MM.1S (cell line): Measurements from ENCODE around the gene LOXL4.

ENCODE experiments used
- DNase-seq: peaks from one replicate; pipeline ENCODE4 v3.0.0-alpha.2; 2015
- H2AFZ ChIP-seq: fragments of 300-600 bp; sonication (generic); 2 replicates; pipeline ENCODE4 v1.6.0; 2016; ENCODE audit warnings: antibody characterized with exemption, low read length
- H3F3A ChIP-seq: fragments of 300-600 bp; sonication (generic); 2 replicates; pipeline ENCODE4 v1.6.1; 2016; ENCODE audit warnings: mild to moderate bottlenecking, antibody characterized with exemption, low read length, moderate library complexity, mixed read lengths; ENCODE audit not compliant: insufficient read depth
- H3K27ac ChIP-seq: fragments of 300-600 bp; sonication (generic); 2 replicates; pipeline ENCODE4 v1.5.1; 2016; ENCODE audit warnings: mild to moderate bottlenecking, low read length
- H3K27me3 ChIP-seq: fragments of 300-600 bp; sonication (generic); replicated peaks from 2 replicates; pipeline ENCODE4 v1.6.0; 2016; ENCODE audit warnings: low read length; ENCODE audit not compliant: insufficient read depth
- H3K36me3 ChIP-seq: fragments of 300-600 bp; sonication (generic); replicated peaks from 2 replicates; pipeline ENCODE4 v1.6.1; 2016; ENCODE audit warnings: mild to moderate bottlenecking, low read length, mixed read lengths; ENCODE audit not compliant: insufficient read depth
- H3K4me1 ChIP-seq: fragments of 300-600 bp; sonication (generic); 2 replicates; pipeline ENCODE4 v1.6.1; 2016; ENCODE audit warnings: low read length, mixed read lengths
- H3K4me2 ChIP-seq: fragments of 300-600 bp; sonication (generic); 2 replicates; pipeline ENCODE4 v1.6.0; 2016; ENCODE audit warnings: low read depth, low read length
- H3K4me3 ChIP-seq: fragments of 300-600 bp; sonication (generic); 2 replicates; pipeline ENCODE4 v1.5.1; 2016; ENCODE audit warnings: low read length, mixed read lengths
- H3K79me2 ChIP-seq: fragments of 300-600 bp; sonication (generic); 2 replicates; pipeline ENCODE4 v1.6.1; 2016; ENCODE audit warnings: mixed run types, low read length, mixed read lengths
- H3K9ac ChIP-seq: fragments of 300-600 bp; sonication (generic); 2 replicates; pipeline ENCODE4 v1.6.1; 2016; ENCODE audit warnings: low read length, mixed read lengths
- H3K9me2 ChIP-seq: fragments of 300-600 bp; sonication (generic); replicated peaks from 2 replicates; pipeline ENCODE4 v1.6.1; 2016; ENCODE audit warnings: mild to moderate bottlenecking, low read length, mixed read lengths; ENCODE audit not compliant: insufficient read depth
- H3K9me3 ChIP-seq: fragments of 300-600 bp; sonication (generic); replicated peaks from 2 replicates; pipeline ENCODE4 v1.6.1; 2016; ENCODE audit warnings: mild to moderate bottlenecking, low read length, mixed read lengths; ENCODE audit not compliant: insufficient read depth
- H4K20me1 ChIP-seq: fragments of 300-600 bp; sonication (generic); 2 replicates; pipeline ENCODE4 v1.6.1; 2016; ENCODE audit warnings: mild to moderate bottlenecking, low read length, moderate library complexity, mixed read lengths; ENCODE audit not compliant: insufficient read depth
- CTCF ChIP-seq: fragments of 300-600 bp; sonication (generic); IDR thresholded peaks from 2 replicates; pipeline ENCODE4 v1.5.1; 2016; ENCODE audit warnings: antibody characterized with exemption, low read length, mixed read lengths
- EZH2 ChIP-seq: fragments of 300-600 bp; sonication (generic); optimal IDR thresholded peaks from 2 replicates; pipeline ENCODE3; 2017; ENCODE audit warnings: low read depth, mild to moderate bottlenecking, antibody characterized with exemption, low read length, mixed read lengths
- EZH2phosphoT487 ChIP-seq: fragments of 300-600 bp; sonication (generic); IDR thresholded peaks from 2 replicates; pipeline ENCODE4 v1.6.1; 2018; ENCODE audit warnings: antibody characterized with exemption, low read length

The LOXL4 gene

GRCh38 chr10:98260350-98260749 is 7.6 kb downstream of the LOXL4 start:
- Histone ChIP-seq H3K4me3 (no peak overlapping the region), H3K27ac (no peak overlapping the region), H2AFZ (no peak overlapping the region), H3K27me3 (no peaks in the 10 kb centered on the region), H3K36me3 (no peaks in the 10 kb centered on the region), H3K9me3 (no peaks in the 10 kb centered on the region), H3K4me1 (peaks cover 42% of the 10 kb centered on the region), H3K9ac (no peak overlapping the region), H4K20me1 (no peaks in the 10 kb centered on the region), H3K4me2 (no peak overlapping the region), H3F3A (peaks cover under 1% of the 10 kb centered on the region; the same call in 1 of the 2 replicates), H3K79me2 (no peaks in the 10 kb centered on the region), H3K9me2 (no peaks in the 10 kb centered on the region)
- no peak for DNase-seq
- TF ChIP-seq EZH2 = no peak
- TF ChIP-seq EZH2phosphoT487 = no peak
- TF ChIP-seq CTCF = no peak

DNA sequence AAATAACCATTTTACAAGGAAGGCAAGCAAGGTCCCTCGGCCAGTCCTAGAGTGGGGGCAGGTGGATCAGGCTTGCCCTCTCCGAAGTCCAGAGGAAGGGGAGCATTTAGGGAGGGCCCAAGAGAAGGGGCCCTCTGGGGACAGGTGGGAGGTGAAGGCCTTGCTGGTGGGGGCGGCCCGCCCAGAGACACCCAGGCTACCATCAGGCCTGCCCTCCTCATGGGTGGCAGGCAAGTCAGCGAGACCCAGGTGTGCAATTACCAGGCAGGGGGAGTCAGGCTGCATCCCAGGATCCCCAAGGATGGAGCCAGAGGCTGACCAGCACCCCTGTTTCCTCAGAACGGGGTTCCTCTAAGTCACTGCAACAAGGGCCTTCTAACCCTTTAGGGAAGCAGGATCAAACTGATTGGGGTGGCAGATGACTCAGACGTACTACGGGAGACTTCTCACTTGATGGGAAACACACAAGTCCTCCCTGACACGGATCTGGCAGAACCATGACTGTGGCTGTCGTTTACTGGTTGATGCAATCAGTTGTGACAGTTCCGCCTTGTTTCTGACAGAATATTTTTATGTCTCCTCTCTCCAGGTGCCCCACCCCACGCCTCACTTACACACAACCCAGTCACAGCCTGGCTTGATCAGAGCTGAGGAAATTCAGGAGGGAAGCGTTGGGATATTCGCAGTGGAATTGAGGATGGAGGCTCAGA is 8.2 kb downstream of the LOXL4 start:
- Histone ChIP-seq H3K36me3 (no peaks in the 10 kb centered on the region), H3K9ac (0 out of 2 replicates have a peak overlapping the region, but pooled peaks have one; percentile 4), H3K4me2 (peak overlapping the region; percentile 43), H3F3A (peaks cover 6% of the 10 kb centered on the region), H3K4me3 (no peak overlapping the region), H3K79me2 (no peaks in the 10 kb centered on the region), H3K4me1 (peaks cover 48% of the 10 kb centered on the region), H4K20me1 (no peaks in the 10 kb centered on the region), H3K9me2 (no peaks in the 10 kb centered on the region), H2AFZ (no peak overlapping the region), H3K27ac (peak overlapping the region; percentile 57; the same call in 1 of the 2 replicates), H3K27me3 (no peaks in the 10 kb centered on the region), H3K9me3 (no peaks in the 10 kb centered on the region)
- TF ChIP-seq EZH2phosphoT487 = no peak
- no peak for TF ChIP-seq EZH2
- TF ChIP-seq CTCF = no peak
- no peak for DNase-seq

DNA sequence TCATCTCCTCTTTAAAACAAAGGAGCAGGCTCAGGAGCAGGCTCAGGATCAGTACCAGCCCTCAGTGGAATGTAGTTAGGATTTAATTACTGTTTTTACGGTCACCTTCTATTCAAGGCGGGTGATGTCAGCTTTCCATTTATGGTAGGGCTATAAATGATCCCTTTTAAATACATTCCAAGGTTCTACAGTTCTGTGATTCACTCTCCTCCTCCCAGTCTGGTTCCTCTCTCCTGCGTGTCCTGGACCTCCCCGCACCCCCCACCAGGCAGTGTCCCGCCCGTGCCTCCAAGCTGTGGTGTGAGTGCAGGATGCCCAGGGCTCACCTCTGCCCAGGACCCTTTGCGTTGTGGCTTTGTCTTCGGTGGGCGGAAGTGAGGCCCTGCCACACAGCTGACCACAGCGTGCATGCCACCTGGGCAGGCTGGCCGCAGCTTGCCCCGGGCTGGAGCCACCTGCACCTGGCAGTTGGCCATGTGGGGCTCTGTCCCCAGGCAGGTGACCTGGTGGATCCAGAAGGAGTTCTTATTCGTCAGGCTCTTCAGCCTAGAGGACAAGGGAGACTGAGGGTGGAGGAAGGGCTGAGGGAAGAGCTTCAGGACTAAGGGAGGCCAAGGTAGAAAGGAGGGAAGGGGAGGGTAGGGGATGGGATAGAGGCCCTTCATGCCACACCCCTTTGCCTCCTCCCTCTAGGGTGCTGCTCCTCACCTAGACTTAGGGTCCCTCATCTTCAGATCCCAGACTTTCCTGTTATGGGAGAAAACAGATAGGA is 9.1 kb downstream of the LOXL4 start:
- Histone ChIP-seq H3K27ac (peak overlapping the region; percentile 57; the same call in 1 of the 2 replicates), H3F3A (peaks cover 15% of the 10 kb centered on the region), H3K4me1 (peaks cover 57% of the 10 kb centered on the region), H3K9me2 (no peaks in the 10 kb centered on the region), H3K4me3 (no peak overlapping the region), H3K79me2 (no peaks in the 10 kb centered on the region), H3K9ac (0 out of 2 replicates have a peak overlapping the region, but pooled peaks have one; percentile 4), H4K20me1 (no peaks in the 10 kb centered on the region), H3K4me2 (peak overlapping the region; percentile 43), H3K9me3 (no peaks in the 10 kb centered on the region), H2AFZ (no peak overlapping the region), H3K27me3 (no peaks in the 10 kb centered on the region), H3K36me3 (no peaks in the 10 kb centered on the region)
- DNase-seq = peak; percentile 68
- TF ChIP-seq CTCF (no peak), EZH2 (no peak), EZH2phosphoT487 (no peak)
